ENCODE data around the gene SRSF3.
A peak's percentile ranks its signal among the peaks of the same experiment; 100 is the strongest.
"Not testable (repeated sequence)": the region's sequence is repeated elsewhere in the genome, so short reads cannot be mapped to it uniquely, and the experiment has no call there.

The SRSF3 gene

DNA sequence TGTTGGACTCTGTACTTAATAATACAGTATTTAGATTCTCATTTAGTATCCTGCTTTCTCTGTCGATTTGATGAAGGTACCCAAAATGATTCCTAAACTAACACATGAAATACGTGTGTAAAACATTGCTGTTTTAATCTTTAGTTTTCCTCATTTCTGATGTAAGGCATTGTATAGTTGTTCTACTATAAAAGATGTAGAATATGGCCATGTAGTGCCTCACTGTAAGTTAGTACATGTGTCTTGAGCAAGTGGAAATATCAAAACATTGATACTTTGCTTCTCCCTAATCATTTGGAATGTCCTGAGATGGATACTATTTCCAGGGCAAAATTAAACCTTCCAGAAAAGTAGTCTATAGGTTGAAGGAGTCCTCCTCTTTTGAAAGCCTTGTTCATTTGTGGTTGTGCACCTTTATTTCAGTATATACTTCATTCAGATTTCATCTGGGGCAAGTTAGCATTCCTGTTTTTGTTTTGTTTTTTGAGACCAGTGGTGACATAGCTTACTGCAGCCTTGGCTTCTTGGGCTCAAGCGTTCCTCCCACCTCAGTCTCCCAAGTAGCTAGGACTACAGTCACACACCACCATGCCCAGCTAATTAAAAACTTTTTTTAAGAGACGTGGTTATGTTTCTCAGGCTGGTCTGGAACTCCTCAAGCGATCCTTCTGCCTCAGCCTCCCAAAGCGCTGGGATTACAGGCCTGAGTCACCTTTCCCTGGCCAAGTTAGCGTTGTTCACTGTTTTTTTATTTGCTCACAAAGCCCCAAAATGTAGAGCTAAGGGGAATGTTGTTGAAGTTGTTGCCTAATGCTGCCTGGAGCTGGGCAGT lies 11.6 kb downstream of the SRSF3 start:
- no peak for DNase-seq

DNA sequence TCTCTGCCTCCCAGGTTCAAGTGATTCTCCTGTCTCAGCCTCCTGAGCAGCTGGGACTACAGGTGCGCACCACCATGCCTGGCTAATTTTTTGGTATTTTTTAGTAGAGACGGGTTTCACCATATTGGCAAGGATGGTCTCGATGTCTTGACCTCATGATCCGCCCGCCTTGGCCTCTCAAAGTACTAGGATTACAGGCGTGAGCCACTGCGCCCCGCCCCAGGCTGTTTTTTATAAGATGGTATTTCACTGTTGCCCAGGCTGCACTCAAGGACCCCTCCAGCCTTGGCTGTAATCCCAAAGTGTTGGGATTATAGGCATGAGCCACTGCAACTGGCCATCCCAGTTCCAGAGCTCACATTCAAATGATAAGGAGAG lies 13.1 kb downstream of the SRSF3 start:
- not testable (repeated sequence) for DNase-seq

DNA sequence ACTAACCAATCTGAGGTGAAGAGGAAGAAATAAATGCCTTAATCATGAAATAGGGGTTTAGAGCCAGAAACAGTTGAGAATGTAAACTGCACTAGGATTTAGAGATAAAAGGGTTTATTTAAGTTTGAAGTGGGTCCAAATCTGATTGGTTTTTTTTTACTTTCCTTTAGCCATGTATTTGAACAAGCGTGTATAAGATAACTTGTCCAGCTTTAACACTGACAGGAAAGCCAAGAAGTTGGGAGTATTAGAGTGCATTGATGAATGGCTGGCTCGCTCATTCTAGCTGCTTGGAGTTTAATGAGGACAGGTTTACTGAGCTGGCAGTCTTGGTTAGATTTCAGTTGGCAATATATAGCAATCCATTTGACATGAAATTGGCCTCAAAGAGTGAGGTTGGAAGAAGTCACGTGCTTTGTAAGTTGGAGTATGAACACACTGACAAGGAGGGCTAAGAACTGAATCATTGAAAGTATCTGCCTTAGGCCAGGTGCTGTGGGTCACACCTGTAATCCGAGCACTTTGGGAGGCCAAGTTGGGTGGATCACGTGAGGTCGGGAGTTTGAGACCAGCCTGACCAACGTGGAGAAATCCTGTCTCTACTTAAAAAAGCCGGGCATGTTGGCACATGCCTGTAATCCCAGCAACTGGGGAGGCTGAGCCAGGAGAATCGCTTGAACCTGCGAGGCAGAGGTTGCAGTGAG lies 13.7 kb downstream of the SRSF3 start:
- DNase-seq = no peak

DNA sequence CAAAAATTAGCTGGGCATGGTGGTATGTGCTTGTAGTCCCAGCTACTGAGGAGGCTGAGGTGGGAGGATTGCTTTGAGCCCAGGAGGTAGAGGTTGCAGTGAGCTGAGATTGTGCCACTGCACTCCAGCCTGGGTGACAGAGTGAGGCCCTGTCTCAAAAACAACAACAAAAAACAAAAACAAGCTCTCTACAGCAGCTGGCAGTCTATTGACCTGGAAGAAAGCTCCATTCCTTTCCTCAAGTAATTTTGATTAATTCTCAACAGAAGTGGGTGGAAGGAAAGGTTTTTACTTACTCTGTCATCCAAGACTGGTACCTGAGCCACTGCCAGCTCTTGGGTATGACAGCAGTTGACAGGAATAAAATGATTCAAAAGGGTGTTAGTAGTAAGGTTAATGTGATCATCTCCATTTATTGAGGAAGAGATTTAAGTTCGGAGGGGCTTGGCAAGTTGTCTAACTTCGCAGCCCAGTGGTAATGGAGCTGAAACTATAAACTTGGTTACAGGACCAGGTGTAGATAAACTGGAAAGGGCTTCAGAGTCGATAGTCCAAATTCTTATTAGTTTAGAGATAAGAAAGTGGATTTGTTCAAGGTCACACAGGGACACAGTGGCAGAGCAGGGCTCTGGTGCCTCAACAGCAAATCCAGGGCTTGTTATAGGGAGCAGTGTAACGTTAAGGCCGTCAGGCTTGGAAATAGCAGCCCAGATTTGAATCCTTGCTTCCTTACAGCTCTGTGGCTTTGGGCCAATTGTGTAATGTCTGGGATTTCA lies 14.8 kb downstream of the SRSF3 start:
- DNase-seq = no peak

DNA sequence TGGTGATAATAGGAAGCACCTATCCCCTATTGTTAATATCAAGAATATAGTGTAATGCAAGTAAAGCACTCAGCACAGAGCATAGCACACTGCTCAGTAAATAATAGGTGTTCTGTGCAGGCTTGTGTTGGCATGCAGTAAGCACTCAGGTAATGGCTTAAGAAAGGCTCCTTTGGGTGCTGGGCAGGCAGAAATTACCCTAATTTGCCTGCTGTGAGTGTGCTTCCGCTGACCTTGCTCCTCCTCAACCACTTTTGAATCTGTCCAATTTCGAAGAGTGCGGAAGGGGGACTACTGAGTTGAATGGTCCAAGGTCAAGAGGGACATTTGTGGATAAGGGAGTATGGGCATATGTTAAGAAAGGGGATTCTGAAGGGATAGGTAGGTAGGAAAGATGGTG lies 15.4 kb downstream of the SRSF3 start:
- no peak for DNase-seq

DNA sequence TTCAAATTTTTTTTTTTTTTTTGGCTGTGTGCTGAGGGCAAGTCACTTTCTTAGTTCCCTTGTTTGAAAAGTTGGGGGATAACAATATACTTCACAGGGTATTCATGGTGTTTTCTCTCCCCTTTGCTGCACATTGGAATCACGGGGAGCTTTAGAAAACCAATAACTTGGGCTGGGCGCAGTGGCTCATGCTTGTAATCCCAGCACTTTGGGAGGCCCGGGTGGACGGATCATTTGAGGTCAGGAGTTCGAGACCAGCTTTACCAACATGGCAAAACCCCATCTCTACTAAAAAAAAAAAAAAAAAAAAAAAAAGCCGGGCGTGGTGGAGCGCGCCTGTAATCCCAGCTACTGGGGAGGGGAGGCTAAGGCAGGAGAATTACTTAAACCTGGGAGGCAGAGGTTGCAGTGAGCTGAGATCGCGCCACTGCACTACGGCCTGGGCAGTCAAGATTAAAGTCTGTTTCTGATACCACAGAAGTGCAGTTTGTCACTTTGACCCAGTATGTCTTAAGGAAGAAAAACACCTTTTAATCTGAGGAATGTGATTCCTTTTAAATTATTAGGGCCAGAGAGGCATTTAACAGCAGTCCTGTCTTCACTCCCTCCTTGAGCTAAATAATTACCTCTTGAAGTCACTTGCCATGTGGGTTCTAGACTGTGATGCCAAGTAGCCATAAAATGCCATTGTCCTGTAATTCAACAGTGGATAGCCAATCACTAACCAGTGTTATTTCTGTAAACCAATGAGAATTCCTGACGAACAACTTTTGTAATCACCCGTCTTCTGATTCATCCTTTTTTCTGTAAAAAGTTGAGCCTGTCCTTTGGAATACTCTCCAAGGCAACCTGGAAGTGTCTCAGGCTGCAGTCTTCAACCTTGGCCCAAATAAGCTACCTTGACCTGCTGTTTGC lies 16.1 kb downstream of the SRSF3 start:
- DNase-seq = no peak

DNA sequence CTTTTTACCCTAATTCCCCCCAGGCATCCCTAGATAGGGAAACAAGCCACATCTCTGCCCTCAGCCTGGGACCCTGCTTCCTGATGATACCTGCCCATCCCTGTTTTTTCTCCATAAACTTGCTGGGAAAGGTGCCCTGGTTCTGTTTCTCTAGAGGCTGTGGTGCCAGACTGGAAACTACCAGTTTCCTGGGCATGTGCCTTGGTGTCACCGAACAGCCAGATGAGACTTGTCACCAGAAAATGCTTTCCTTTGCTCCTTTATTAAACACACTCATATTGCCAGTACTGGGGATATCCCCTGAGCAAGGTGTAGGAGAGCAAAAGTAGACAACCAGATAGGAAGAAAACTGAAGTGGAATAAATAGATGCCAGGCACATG lies 16.8 kb downstream of the SRSF3 start:
- no peak for DNase-seq

DNA sequence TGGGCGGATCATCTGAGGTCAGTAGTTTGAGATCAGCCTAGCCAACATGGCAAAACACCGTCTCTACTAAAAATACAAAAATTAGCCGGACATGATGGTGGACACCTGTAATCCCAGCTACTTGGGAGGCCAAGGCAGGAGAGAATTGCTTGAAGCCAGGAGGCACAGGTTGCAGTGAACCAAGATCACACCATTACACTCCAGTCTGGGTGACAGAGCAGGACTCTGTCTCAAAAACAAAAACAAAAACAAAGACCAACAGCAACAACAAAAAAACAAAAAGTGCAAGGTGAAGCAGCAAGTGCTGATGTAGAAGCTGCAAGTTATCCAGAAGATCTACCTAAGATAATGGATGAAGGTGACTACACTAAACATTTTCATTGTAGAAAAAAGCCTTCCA lies 17.5 kb downstream of the SRSF3 start:
- DNase-seq = not testable (repeated sequence)

DNA sequence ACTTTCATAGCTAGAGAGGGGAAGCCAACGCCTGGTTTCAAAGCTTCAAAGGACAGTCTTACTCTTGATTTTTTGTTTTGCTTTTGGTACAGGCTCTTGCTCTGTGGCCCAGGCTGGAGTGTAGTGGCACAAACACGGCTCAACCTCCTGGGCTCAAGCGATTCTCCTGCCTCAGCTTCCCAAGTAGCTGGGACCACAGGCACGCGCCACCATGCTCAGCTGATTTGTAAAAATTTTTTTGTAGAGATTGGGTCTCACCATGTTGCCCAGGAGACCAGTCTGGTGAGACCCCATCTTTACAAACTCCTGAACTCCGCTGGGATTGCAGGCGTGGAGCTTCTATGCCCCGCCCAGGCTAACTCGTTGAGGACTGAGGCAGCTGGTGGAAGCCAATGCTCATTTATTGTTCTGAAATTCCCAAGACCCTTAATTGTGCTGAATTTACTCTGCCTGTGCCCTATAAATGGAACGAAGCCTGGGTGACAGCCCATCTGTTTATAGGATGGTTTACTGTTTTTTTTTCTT lies 18.0 kb downstream of the SRSF3 start:
- no peak for DNase-seq

DNA sequence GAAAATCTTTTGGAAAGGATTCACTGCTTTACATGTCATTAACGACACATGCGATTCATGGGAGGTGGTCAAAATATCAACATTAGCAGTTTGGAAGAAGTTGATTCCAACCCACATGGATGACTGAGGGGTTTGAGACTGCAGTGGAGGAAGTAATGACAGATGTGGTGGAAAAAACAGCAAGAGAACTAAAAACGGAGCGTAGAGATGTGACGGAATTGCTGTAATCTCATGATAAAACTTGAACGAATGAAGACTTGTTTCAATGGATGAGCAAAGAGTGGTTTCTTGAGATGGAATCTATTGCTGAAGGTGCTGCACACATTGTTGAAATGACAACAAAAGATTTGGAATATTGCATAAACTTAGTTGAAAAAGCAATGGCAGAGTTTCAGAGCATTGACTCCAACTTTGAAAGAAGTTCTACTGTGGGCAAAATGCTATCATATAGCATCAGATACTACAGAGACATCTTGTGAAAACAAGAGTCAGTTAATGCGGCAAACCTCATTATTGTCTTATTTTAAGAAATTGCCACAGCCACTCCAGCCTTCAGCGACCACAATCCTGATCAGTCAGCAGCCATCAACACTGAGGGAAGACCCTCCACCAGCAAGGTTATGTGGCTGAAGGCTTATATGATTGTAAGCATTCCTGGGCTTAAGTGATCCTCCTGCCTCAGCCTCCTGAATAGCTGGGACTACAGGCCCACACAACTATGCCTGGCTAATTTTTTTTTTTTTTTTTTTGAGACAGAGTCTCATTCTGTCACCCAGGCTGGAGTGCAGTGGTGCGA lies 19.2 kb downstream of the SRSF3 start:
- DNase-seq = no peak

DNA sequence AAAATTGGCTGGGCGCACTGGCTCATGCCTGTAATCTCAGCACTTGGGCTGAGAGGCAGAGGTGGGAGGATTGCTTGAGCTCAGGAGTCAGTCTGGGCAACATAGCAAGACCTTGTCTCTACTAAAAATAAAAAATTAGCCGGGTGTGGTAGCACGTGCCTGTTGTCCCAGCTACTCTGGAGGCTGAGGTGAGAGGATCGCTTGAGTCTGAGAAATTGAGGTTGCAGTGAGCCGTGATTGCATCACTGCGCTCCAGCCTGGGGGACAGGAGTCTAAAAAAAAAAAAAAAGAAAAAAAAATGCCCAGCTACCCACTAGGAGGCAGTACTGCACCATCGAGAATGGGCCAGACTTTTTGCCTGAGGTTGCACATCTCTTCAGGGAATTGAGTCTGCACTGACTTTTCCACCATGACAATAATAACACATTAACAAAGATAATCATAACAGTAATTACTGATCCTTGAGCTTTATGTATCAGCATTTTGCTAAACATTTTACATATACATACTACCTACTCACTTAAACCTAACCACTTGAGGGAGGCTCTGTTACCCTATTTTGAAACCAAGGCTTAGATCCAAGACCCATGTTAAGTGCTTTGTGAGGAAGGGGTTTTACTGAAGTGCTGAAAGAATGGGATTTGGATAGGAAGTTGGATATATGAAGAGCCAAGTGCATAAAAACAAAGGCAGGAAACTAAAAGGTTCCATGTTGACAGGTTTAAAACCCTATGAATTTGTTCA lies 21.0 kb downstream of the SRSF3 start:
- DNase-seq = peak; percentile 69

DNA sequence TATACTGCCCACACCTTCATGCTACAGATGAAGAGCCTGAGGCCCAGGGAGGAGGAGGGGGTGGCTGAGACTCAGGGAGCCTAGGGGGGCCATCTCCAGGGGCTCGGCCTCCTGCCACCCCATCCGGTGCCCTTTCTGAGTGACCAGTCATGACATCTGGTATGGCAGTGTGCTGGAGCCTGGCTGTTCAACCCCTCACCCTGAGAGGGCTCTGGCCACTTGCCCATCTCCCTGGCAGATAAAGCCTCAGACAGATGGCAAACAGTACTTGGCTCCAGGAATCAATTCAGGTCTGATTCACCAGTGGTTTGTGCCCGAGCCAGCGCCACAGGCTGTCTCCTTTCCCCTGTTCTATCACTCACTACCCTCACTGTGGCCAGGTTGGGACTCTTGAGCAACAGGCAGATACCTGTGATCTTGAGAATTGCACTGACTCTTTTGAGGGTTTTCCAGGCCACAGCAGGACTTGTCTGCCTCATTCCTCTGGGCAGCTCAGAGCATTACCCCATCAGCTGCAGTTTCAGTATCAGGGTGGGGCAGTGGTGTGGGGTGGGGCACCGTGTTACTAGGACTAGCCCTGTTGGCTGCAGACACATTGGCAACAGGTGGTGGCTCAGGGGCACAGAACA lies 22.8 kb downstream of the SRSF3 start:
- peak; percentile 63 for DNase-seq

DNA sequence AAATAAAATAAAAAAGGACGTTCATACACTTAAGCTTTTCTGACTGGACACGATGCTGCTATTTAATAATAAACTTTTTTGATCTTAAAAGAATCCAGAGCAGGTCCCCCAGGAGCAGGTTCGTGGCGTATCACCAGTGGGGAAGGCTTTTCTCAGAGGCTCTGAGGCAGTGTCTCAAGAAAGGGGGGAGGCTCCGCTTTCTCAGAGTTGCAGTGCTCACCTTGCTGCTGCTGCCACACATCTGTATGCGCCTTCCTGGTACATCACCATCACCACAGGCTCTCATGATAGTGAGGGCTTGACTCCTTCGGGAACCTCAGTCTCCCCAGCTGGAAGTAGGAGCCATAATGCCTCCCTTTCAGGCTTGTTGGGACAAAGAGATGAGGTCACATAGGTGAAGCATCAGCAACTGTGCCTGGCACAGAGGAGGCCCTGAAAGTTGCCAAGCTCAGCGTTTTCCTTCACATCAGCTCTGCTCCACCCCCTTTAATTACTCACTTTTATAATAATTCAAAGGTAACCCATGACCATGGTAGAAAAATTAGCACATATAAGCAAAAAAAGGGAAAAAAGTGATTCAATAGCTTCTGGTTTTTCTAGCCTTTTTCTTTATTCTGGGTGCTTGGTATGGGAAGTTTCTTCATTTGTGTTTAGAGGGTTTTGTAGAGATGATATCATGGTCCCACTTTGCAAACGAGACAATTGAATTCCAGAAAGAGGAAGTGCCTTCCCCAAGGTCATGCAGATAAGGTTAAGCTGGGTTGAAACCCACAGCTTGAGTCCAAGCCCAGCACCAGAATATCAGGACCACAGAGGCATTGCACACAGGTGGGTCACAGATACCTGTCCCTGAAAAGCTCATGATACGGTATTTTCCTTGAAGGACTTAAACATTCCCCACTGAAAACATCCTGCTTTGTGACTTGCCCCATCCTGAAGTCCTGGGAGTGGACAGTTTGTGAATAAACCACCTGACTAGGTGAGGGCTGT lies 24.5 kb downstream of the SRSF3 start:
- DNase-seq = no peak

DNA sequence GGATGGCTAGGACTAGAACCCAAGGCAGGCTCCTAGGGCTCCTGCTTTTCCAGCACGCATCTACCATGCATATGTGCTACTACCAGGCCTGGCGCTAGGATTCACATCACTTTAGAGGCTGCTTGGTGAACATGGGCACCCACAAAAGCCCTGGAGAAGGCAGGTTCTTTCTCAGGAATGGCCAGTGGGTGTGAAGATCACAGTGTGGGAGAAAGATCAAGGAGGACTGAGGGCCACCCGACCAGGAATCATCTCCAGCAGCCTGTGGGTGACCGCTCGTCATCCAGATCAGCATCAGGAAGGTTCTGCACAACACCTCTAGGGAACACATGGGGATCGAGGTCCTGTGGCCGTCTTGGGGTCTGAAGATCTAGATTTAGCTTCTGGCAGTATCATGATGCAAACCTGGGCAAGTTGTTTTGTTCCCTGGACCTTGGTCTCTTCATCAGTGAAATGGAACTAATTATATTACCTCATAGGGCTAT lies 27.3 kb downstream of the SRSF3 start:
- DNase-seq = no peak

DNA sequence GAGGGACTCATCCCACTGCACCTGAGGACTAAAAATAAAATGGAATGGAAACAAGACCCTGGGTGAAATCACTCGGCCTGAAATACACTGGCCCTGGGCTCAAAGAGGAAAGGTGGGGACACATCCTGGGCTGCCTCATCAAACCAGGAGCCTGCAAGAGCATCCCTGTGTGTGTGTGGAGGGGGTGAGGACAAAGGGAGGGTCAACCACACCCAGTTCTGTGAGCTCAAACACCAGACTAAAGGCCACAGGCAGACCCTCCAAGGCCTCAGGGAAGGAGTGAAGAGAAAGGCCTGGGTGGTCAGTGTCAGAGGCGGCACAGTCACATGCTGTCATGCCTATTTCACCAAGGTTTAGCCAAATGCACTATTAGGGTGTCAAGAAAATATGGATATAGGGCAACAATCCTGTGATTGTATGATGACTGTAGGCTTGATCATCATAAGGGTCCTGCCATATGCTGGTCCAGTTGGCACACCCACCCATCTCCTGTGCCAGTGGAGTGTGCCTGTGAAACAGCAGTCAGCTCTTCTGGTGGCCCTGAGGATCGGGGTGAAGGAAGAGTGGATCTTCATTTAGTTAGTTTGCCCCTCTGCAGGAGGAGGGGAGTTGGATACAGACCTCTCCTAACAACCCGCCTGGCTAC lies 28.9 kb downstream of the SRSF3 start:
- no peak for DNase-seq

DNA sequence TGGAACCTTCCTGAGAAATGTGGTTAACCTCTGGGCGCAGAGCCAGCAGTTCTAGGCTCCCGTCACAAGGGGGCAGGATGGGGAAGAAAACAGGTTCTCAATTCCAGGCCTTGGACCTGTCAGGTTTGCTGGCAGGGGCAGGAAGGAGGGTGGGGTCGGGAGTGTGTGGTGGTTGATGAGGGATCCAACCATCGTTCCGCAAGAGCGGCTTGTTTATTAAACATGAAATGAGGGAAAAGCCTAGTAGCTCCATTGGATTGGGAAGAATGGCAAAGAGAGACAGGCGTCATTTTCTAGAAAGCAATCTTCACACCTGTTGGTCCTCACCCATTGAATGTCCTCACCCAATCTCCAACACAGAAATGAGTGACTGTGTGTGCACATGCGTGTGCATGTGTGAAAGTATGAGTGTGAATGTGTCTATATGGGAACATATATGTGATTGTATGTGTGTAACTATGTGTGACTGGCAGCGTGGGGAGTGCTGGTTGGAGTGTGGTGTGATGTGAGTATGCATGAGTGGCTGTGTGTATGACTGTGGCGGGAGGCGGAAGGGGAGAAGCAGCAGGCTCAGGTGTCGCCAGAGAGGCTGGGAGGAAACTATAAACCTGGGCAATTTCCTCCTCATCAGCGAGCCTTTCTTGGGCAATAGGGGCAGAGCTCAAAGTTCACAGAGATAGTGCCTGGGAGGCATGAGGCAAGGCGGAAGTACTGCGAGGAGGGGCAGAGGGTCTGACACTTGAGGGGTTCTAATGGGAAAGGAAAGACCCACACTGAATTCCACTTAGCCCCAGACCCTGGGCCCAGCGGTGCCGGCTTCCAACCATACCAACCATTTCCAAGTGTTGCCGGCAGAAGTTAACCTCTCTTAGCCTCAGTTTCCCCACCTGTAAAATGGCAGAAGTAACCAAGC lies 29.6 kb downstream of the SRSF3 start:
- peak; percentile 82 for DNase-seq

Data from hematopoietic multipotent progenitor cell treated with erythropoietin and hydrocortisone succinate and interleukin-3 and kit ligand, for 8 days (in vitro differentiated cells).